ENCODE measurements around the gene MAN1A1. TPM values are rescaled to one million over a fixed set of nuclear protein-coding genes. Genes with fewer than 3 reads are reported as not detected.

Gene MAN1A1
- total and polyA plus RNA-seq, 2 experiments from 2014 or later = 2.0 to 8.7 TPM

DNA sequence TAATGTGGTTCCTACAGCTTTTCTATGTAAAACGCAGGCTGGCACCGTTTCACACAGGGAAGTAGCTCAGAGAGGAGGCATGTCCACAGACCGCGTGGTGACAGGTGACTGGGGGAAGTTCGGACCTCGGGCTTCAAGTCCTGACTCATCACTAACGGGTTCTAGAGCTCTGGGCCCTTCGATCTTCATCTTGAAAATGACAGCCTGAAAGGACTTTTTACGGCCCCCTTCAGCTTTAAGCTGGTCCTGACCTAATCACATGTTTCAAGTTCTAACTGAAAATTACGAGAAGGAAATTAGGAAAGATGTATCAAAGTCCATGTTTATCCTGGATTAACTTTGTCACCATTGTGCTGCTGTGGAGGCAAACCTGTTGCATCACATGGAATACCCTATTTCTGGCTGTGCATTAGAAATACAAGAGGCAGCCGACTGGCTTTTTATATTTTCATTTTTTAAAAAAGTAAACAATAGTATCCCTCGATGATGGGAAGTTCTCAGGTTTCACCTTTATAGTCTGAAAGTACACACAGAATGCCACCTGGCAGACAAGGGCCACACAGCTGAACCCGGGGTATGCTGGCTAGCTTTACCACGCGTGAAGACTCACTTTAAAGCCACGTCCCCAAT, 2.0 kb downstream of the MAN1A1 start (continued):
- TF ChIP-seq, protein P1, sequence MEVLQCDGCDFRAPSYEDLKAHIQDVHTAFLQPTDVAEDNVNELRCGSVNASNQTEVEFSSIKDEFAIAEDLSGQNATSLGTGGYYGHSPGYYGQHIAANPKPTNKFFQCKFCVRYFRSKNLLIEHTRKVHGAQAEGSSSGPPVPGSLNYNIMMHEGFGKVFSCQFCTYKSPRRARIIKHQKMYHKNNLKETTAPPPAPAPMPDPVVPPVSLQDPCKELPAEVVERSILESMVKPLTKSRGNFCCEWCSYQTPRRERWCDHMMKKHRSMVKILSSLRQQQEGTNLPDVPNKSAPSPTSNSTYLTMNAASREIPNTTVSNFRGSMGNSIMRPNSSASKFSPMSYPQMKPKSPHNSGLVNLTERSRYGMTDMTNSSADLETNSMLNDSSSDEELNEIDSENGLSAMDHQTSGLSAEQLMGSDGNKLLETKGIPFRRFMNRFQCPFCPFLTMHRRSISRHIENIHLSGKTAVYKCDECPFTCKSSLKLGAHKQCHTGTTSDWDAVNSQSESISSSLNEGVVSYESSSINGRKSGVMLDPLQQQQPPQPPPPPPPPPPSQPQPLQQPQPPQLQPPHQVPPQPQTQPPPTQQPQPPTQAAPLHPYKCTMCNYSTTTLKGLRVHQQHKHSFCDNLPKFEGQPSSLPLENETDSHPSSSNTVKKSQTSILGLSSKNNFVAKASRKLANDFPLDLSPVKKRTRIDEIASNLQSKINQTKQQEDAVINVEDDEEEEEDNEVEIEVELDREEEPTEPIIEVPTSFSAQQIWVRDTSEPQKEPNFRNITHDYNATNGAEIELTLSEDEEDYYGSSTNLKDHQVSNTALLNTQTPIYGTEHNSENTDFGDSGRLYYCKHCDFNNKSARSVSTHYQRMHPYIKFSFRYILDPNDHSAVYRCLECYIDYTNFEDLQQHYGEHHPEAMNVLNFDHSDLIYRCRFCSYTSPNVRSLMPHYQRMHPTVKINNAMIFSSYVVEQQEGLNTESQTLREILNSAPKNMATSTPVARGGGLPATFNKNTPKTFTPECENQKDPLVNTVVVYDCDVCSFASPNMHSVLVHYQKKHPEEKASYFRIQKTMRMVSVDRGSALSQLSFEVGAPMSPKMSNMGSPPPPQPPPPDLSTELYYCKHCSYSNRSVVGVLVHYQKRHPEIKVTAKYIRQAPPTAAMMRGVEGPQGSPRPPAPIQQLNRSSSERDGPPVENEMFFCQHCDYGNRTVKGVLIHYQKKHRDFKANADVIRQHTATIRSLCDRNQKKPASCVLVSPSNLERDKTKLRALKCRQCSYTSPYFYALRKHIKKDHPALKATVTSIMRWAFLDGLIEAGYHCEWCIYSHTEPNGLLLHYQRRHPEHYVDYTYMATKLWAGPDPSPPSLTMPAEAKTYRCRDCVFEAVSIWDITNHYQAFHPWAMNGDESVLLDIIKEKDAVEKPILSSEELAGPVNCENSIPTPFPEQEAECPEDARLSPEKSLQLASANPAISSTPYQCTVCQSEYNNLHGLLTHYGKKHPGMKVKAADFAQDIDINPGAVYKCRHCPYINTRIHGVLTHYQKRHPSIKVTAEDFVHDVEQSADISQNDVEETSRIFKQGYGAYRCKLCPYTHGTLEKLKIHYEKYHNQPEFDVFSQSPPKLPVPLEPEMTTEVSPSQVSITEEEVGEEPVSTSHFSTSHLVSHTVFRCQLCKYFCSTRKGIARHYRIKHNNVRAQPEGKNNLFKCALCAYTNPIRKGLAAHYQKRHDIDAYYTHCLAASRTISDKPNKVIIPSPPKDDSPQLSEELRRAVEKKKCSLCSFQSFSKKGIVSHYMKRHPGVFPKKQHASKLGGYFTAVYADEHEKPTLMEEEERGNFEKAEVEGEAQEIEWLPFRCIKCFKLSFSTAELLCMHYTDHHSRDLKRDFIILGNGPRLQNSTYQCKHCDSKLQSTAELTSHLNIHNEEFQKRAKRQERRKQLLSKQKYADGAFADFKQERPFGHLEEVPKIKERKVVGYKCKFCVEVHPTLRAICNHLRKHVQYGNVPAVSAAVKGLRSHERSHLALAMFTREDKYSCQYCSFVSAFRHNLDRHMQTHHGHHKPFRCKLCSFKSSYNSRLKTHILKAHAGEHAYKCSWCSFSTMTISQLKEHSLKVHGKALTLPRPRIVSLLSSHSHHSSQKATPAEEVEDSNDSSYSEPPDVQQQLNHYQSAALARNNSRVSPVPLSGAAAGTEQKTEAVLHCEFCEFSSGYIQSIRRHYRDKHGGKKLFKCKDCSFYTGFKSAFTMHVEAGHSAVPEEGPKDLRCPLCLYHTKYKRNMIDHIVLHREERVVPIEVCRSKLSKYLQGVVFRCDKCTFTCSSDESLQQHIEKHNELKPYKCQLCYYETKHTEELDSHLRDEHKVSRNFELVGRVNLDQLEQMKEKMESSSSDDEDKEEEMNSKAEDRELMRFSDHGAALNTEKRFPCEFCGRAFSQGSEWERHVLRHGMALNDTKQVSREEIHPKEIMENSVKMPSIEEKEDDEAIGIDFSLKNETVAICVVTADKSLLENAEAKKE (CRISPR knock-in tag; IDR thresholded peaks at IDR 0.05) = no peak

DNA sequence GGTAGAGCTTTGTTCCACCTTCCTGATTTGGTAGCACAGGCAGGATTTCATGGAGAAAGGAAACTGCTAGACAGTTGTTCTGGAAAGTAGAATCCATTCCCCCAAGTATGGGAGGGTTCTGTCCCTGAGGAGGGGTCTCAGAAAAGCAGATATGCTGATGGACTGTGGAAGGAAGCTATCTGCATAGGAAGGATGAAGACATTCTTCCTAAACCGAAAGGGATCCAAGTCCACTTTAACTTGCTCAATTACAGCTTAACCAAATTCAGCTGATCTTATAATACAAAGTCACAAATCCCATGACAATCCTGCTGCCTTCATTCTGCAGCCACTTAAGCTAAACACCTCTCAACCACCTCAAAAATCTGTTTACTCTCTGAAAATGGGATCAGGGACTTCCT, 2.6 kb downstream of the MAN1A1 start:
- Mint-ChIP-seq H3K4me3 (no peak overlapping the region), H3K36me3 (ENCODE audit: low read depth) (no peaks in the 10 kb centered on the region), H3K9me3 (no peaks in the 10 kb centered on the region; the same call in 2 of the 3 replicates), H3K27ac (no peak overlapping the region), H3K27me3 (ENCODE audit: insufficient read depth, low read depth, poor library complexity) (peaks cover 7% of the 10 kb centered on the region), H3K4me1 (peaks cover 9% of the 10 kb centered on the region; the same call in 2 of the 3 replicates)
- Histone ChIP-seq H3K36me3 (ENCODE audit: insufficient read depth) (no peaks in the 10 kb centered on the region), H2AFZ (no peak overlapping the region), H3F3A (replicated peaks; ENCODE audit: low read depth) (no peaks in the 10 kb centered on the region), H4K20me1 (replicated peaks; ENCODE audit: insufficient read depth) (no peaks in the 10 kb centered on the region), H3K4me3 (0 out of 2 replicates have a peak overlapping the region, but pooled peaks have one; percentile 84), H3K9me2 (ENCODE audit: insufficient read depth) (no peaks in the 10 kb centered on the region), H3K79me2 (replicated peaks; ENCODE audit: insufficient read depth) (no peaks in the 10 kb centered on the region), H3K4me1 (ENCODE audit: insufficient read depth) (peaks cover 21% of the 10 kb centered on the region), H3K27me3 (ENCODE audit: insufficient read depth) (peaks cover 47% of the 10 kb centered on the region), H3K4me2 (no peak overlapping the region), H3K27ac (ENCODE audit: low read depth) (no peak overlapping the region)
- no peak for ATAC-seq
- no peak for DNase-seq (ENCODE audit: low spot score)
- TF ChIP-seq STAT1 (IDR thresholded peaks at IDR 0.05; ENCODE audit: unreplicated experiment) (no peak), JUNB (IDR thresholded peaks at IDR 0.05; ENCODE audit: unreplicated experiment) (no peak), ZNF331 (CRISPR knock-in tag; IDR thresholded peaks at IDR 0.05; ENCODE audit: low read depth) (no peak), CREB1 (CRISPR knock-in tag; IDR thresholded peaks at IDR 0.05; ENCODE audit: low read depth) (no peak), NANOG (IDR thresholded peaks at IDR 0.05; ENCODE audit: borderline replicate concordance) (no peak), ZNF114 (CRISPR knock-in tag; IDR thresholded peaks at IDR 0.05) (no peak), EZH2phosphoT487 (IDR thresholded peaks at IDR 0.05; ENCODE audit: unreplicated experiment) (no peak), POLR2AphosphoS5 (IDR thresholded peaks at IDR 0.05; ENCODE audit: low read depth) (no peak), EZH2 (IDR thresholded peaks at IDR 0.05; ENCODE audit: low read depth, unreplicated experiment) (no peak), REST (IDR thresholded peaks at IDR 0.05; ENCODE audit: unreplicated experiment) (no peak)
- TF ChIP-seq, protein P2, sequence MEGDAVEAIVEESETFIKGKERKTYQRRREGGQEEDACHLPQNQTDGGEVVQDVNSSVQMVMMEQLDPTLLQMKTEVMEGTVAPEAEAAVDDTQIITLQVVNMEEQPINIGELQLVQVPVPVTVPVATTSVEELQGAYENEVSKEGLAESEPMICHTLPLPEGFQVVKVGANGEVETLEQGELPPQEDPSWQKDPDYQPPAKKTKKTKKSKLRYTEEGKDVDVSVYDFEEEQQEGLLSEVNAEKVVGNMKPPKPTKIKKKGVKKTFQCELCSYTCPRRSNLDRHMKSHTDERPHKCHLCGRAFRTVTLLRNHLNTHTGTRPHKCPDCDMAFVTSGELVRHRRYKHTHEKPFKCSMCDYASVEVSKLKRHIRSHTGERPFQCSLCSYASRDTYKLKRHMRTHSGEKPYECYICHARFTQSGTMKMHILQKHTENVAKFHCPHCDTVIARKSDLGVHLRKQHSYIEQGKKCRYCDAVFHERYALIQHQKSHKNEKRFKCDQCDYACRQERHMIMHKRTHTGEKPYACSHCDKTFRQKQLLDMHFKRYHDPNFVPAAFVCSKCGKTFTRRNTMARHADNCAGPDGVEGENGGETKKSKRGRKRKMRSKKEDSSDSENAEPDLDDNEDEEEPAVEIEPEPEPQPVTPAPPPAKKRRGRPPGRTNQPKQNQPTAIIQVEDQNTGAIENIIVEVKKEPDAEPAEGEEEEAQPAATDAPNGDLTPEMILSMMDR (conservative IDR thresholded peaks at IDR 0.05; ENCODE audit: low read depth in 2 of 2) = no peak
- TF ChIP-seq, protein P3, sequence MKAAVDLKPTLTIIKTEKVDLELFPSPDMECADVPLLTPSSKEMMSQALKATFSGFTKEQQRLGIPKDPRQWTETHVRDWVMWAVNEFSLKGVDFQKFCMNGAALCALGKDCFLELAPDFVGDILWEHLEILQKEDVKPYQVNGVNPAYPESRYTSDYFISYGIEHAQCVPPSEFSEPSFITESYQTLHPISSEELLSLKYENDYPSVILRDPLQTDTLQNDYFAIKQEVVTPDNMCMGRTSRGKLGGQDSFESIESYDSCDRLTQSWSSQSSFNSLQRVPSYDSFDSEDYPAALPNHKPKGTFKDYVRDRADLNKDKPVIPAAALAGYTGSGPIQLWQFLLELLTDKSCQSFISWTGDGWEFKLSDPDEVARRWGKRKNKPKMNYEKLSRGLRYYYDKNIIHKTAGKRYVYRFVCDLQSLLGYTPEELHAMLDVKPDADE (IDR thresholded peaks at IDR 0.05) = no peak
